ENCODE results near the gene CEP112. TPM values are rescaled to one million over a fixed set of nuclear protein-coding genes. Genes with fewer than 3 reads are reported as not detected.
A peak's percentile ranks its signal among the peaks of the same experiment; 100 is the strongest.

Gene CEP112
- total and polyA plus RNA-seq, 3 donors from 2014 or later = 50.2 to 107 (median 78.8) TPM

DNA sequence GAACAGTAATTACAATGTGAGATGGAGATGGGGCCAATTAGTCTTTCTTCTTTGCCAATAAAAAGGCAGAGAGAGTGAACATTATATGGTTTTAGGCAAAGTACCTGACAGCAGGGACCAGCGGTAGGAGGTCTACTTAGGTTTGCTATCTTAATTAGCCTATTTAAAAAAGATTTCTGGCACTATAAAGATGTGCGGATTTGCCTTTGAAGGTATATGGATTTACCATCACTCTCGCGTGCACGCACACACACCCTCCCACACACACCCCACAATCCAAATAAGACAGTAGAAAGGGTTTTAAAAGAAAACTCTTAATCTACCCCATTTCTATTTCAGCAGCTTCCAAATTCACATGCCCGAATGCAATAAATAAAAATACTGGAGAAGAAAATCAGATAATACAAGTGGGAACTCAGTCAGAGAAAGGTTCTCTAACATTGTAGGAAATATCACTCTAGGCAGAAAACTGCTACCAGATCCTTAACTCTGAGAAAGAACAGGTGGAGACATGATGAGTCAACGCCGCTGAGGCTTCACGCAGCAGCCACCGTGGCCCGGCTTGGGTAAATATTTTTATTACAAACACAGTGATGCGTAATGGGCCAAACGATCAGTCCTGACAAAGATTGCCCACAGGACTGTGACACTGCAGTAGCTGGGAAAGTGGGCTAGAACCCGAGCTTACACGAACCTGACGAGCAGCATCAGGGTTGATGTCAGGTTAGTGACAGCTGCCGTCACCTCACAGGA lies 563.9 kb downstream of the CEP112 start:
- Histone ChIP-seq H3K36me3 (ENCODE audit: low read depth, missing control alignments) (no peaks in the 10 kb centered on the region), H3K9me3 (no peaks in the 10 kb centered on the region), H3K27ac (no peak overlapping the region), H3K4me1 (no peaks in the 10 kb centered on the region), H3K27me3 (no peaks in the 10 kb centered on the region), H3K4me3 (no peak overlapping the region)
- intact Hi-C loops (cut with DNase I; ENCODE audit: low total_unique reads) = no loop called here
- DNase-seq = peak; percentile 17
- TF ChIP-seq, protein P1, sequence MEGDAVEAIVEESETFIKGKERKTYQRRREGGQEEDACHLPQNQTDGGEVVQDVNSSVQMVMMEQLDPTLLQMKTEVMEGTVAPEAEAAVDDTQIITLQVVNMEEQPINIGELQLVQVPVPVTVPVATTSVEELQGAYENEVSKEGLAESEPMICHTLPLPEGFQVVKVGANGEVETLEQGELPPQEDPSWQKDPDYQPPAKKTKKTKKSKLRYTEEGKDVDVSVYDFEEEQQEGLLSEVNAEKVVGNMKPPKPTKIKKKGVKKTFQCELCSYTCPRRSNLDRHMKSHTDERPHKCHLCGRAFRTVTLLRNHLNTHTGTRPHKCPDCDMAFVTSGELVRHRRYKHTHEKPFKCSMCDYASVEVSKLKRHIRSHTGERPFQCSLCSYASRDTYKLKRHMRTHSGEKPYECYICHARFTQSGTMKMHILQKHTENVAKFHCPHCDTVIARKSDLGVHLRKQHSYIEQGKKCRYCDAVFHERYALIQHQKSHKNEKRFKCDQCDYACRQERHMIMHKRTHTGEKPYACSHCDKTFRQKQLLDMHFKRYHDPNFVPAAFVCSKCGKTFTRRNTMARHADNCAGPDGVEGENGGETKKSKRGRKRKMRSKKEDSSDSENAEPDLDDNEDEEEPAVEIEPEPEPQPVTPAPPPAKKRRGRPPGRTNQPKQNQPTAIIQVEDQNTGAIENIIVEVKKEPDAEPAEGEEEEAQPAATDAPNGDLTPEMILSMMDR (IDR thresholded peaks at IDR 0.05) = no peak
- 63% methylated on average over 17 of the region's 17 CpGs for WGBS, 2 donors

DNA sequence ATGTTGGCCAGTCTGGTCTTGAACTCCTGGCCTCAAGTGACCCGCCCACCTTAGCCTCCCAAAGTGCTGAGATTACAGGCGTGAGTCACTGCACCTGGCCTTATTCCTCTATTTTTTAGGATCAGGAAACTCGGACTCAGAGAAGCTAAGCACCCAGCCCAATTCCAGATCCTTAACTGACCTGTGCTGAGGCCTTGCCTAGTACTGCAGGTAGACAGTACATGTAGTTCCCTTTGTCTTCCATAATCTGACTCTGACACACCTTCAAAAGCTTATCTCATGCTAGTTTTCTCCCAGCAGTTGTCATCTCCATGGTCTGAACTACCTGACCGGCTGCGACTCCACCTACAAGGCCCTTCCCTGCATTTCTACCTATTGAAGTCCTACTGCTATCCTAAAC lies 564.8 kb downstream of the CEP112 start:
- Histone ChIP-seq H3K27me3 (no peaks in the 10 kb centered on the region), H3K4me3 (no peak overlapping the region), H3K4me1 (no peaks in the 10 kb centered on the region), H3K9me3 (no peaks in the 10 kb centered on the region), H3K27ac (no peak overlapping the region), H3K36me3 (ENCODE audit: low read depth, missing control alignments) (no peaks in the 10 kb centered on the region)
- TF ChIP-seq, protein P1 (IDR thresholded peaks at IDR 0.05) = no peak
- TF ChIP-seq POLR2A (IDR thresholded peaks at IDR 0.05) = no peak
- 85% methylated on average over 5 of the region's 5 CpGs for WGBS, 2 donors
- no peak for DNase-seq
- intact Hi-C loops (cut with DNase I; ENCODE audit: low total_unique reads) = no loop called here

DNA sequence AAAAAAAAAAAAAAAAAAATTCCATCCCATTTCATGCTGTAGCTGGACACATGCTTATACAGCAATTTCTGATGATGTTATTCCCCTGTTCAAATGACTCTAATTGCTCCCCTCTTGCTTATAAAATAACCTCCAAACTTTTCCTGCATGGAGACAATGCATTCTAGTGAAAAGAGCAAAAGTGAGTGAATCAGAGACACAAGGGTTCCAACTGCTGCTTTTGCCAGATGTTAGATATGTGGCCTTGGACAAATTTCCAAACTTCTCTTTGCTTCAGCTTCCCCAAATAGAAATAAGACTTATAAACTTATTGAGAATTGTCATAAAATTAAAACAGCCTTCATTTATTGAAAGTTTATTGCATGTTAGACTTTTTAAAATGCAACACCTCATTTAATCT lies 565.5 kb downstream of the CEP112 start:
- Histone ChIP-seq H3K4me1 (no peaks in the 10 kb centered on the region), H3K27me3 (no peaks in the 10 kb centered on the region), H3K9me3 (no peaks in the 10 kb centered on the region), H3K36me3 (ENCODE audit: low read depth, missing control alignments) (no peaks in the 10 kb centered on the region), H3K27ac (no peak overlapping the region), H3K4me3 (no peak overlapping the region)
- intact Hi-C loops (cut with DNase I; ENCODE audit: low total_unique reads) = no loop called here
- TF ChIP-seq POLR2A (IDR thresholded peaks at IDR 0.05) = no peak
- TF ChIP-seq, protein P1 (IDR thresholded peaks at IDR 0.05) = no peak
- DNase-seq = peak; percentile 24

DNA sequence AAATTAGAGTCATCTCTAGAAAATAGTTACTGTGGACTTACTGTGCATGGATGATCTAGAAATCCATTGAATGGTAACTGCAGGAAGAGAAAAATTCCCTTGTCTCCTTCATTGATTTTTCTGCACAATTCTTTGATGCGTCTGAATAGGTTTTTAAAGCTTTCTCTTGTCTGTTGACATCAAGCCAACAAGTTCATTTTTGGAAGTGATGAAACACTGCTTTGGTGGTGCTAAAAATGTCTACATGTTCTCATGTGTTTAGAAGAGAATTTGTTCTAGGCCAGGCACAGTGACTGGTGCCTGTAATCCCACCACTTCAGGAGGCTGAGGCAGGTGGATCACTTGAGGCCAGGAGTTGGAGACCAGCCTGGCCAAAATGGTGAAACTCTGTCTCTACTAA lies 573.4 kb downstream of the CEP112 start:
- no peak overlapping the region for H3K4me3 ChIP-seq
- no peaks in the 10 kb centered on the region for H3K27me3 ChIP-seq
- TF ChIP-seq, protein P1 (IDR thresholded peaks at IDR 0.05) = no peak
- no peak for TF ChIP-seq POLR2A (IDR thresholded peaks at IDR 0.05)
- H3K4me1 ChIP-seq = no peaks in the 10 kb centered on the region
- intact Hi-C loops (cut with DNase I; ENCODE audit: low total_unique reads) = no loop called here
- 83 to 85% methylated on average over 1 of the region's 1 CpG for WGBS, 2 donors
- no peaks in the 10 kb centered on the region for H3K36me3 ChIP-seq (ENCODE audit: low read depth, missing control alignments)
- no peak overlapping the region for H3K27ac ChIP-seq
- DNase-seq = no peak
- H3K9me3 ChIP-seq = no peaks in the 10 kb centered on the region

DNA sequence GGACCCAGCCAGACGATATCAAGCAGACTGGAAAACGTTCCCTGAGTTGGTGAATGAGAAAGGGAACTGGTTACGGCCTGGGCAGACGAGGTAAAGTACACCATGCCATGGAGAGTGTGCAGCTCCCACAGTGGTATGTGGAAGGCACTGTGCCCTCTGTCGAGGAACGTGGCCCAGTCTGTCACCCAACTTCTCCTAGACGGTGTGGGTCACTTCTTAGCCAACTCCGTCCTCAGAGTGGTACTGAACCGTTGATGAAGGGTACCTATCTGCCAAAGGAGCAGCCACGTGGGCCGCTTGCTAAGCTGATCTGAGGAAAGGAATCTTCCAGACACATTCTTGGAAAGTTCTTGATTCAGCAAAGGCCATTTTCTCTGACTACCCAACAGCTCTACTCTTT lies 574.4 kb downstream of the CEP112 start:
- intact Hi-C loops (cut with DNase I; ENCODE audit: low total_unique reads) = no loop called here
- H3K9me3 ChIP-seq = no peaks in the 10 kb centered on the region
- no peaks in the 10 kb centered on the region for H3K27me3 ChIP-seq
- H3K27ac ChIP-seq = no peak overlapping the region
- DNase-seq = no peak
- 91 to 96% methylated on average over 4 to 11 of the region's 11 CpGs for WGBS, 2 donors
- H3K4me1 ChIP-seq = no peaks in the 10 kb centered on the region
- TF ChIP-seq, protein P1 (IDR thresholded peaks at IDR 0.05) = no peak
- TF ChIP-seq POLR2A (IDR thresholded peaks at IDR 0.05) = no peak
- H3K36me3 ChIP-seq (ENCODE audit: low read depth, missing control alignments) = no peaks in the 10 kb centered on the region
- no peak overlapping the region for H3K4me3 ChIP-seq

Data from testis (tissue), 3 donors.